ENCODE measurements around the gene DNAJC4. TPM values are rescaled to one million over a fixed set of nuclear protein-coding genes. Genes with fewer than 3 reads are reported as not detected.

DNAJC4 gene
- total RNA-seq, 6 experiments from 2014 or later = 14.6 to 27.6 (median 21.4) TPM

DNA sequence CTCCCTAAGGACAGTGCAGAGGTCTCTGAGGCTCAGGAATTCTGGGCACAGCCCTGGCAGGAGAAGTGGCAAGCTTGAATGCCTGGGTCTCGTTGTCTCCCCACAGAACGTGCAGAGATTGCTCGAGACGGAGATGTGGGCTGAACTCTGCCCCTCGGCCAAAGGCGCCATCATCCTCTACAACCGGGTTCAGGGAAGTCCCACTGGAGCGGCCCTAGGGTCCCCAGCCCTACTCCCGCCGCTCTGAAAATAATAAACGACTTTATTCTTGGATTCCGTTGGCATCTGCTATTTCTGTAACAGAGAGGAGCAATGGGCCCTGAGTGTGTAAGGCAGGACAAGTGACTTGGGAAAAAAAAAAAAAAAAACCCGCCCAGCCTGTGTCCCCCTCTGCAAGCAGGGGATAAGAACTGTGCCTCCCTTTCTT, 591 bp upstream of the DNAJC4 start:
- Histone ChIP-seq H3K36me3 (no peaks in the 10 kb centered on the region), H3K4me3 (peak overlapping the region; percentile 71 to 78 (median 71)), H3K27me3 (no peaks in the 10 kb centered on the region), H3K27ac (peak overlapping the region; percentile 65 to 90 (median 74)), H3K9me3 (no peaks in the 10 kb centered on the region), H3K4me1 (peaks cover 4 to 28% (median 11%) of the 10 kb centered on the region in 4 donors)
- DNase-seq = peak in 1 of 3 donors; percentile 56
- 32% methylated on average over 11 of the region's 13 CpGs for whole genome bisulfite sequencing (ENCODE audit: insufficient coverage, low coverage, low lambda C conversion rate, missing lambda C conversion rate)
- TF ChIP-seq POLR2A (IDR thresholded peaks at IDR 0.05) = no peak
- ATAC-seq = no peak
- intact Hi-C loops (cut with DNase I) = no loop called here

DNA sequence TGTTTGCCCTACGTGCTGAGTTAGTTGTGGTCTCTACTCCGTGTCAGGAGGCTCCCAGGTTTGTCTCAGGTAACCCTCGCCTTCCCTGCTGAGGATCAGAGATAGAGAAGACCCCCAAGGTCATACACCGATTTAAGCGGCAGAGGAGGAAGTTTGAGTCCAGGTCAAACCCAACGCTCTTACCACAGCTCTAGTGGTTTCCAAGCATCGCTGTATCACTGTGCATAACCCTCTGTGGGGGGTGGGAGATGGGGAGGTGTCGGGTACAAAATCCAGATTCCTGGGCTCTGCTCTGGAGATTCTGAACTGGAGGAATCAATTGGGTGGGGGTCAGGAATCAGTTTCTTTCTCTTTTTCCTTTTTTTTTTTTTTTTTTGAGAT, 627 bp downstream of the DNAJC4 start:
- peaks cover 0 to 27% (median 13%) of the 10 kb centered on the region in 4 donors for H3K4me1 ChIP-seq
- TF ChIP-seq POLR2A (IDR thresholded peaks at IDR 0.05) = no peak
- TF ChIP-seq, protein P1, sequence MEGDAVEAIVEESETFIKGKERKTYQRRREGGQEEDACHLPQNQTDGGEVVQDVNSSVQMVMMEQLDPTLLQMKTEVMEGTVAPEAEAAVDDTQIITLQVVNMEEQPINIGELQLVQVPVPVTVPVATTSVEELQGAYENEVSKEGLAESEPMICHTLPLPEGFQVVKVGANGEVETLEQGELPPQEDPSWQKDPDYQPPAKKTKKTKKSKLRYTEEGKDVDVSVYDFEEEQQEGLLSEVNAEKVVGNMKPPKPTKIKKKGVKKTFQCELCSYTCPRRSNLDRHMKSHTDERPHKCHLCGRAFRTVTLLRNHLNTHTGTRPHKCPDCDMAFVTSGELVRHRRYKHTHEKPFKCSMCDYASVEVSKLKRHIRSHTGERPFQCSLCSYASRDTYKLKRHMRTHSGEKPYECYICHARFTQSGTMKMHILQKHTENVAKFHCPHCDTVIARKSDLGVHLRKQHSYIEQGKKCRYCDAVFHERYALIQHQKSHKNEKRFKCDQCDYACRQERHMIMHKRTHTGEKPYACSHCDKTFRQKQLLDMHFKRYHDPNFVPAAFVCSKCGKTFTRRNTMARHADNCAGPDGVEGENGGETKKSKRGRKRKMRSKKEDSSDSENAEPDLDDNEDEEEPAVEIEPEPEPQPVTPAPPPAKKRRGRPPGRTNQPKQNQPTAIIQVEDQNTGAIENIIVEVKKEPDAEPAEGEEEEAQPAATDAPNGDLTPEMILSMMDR (IDR thresholded peaks at IDR 0.05) = no peak
- intact Hi-C loops (cut with DNase I) = no loop called here
- no peaks in the 10 kb centered on the region for H3K27me3 ChIP-seq
- ATAC-seq (no peak), DNase-seq (no peak)
- no peaks in the 10 kb centered on the region for H3K9me3 ChIP-seq
- peak overlapping the region; percentile 71 to 78 (median 71) for H3K4me3 ChIP-seq
- no peaks in the 10 kb centered on the region for H3K36me3 ChIP-seq
- 7% methylated on average over 6 of the region's 8 CpGs for WGBS (ENCODE audit: insufficient coverage, low coverage, low lambda C conversion rate, missing lambda C conversion rate)
- peak overlapping the region; percentile 65 to 90 (median 74) for H3K27ac ChIP-seq

GRCh38 chr11:64231546-64231945, 1.2 kb downstream of the DNAJC4 start:
- 81% methylated on average over 7 of the region's 7 CpGs for WGBS (ENCODE audit: insufficient coverage, low coverage, low lambda C conversion rate, missing lambda C conversion rate)
- no peak for ATAC-seq
- intact Hi-C loops (cut with DNase I) = no loop called here

DNA sequence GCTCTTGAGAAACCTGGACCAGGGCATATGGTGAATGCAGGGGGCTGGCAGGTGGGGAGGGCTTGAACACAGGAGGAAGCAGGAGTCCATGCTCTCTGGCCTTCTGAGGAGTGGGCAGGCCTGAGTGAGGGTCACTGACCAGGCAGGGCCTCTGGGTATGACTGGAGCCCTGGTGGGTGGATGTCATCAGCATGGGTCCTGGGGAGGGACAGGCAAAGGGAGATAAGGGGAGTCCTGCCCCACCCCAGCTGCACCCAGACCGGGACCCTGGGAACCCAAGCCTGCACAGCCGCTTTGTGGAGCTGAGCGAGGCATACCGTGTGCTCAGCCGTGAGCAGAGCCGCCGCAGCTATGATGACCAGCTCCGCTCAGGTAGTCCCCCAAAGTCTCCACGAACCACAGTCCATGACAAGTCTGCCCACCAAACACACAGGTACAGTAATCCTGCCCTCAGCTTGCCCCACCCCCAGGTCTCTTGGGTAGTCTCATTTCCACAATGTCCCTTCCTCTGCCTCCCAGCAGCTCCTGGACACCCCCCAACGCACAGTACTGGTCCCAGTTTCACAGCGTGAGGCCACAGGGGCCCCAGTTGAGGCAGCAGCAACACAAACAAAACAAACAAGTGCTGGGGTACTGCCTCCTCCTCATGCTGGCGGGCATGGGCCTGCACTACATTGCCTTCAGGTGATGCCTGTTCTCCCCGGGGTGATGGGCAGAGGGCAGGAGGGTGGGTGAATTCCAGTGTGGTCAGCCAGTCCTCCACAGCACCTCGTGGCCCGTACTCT, 2.0 kb downstream of the DNAJC4 start:
- DNase-seq (peak in 1 of 3 donors; percentile 56), ATAC-seq (no peak)
- 69% methylated on average over 3 of the region's 15 CpGs for WGBS (ENCODE audit: insufficient coverage, low coverage, low lambda C conversion rate, missing lambda C conversion rate)
- Histone ChIP-seq H3K4me1 (peaks cover 0 to 22% (median 7%) of the 10 kb centered on the region in 4 donors), H3K36me3 (no peaks in the 10 kb centered on the region), H3K9me3 (no peaks in the 10 kb centered on the region), H3K27me3 (no peaks in the 10 kb centered on the region), H3K27ac (no peak overlapping the region), H3K4me3 (no peak overlapping the region)
- no peak for TF ChIP-seq POLR2A (IDR thresholded peaks at IDR 0.05)
- TF ChIP-seq, protein P1 (IDR thresholded peaks at IDR 0.05) = no peak
- intact Hi-C loops (cut with DNase I) = no loop called here

More at GRCh38 chr11:64231546-64231945, 1.2 kb downstream of the DNAJC4 start:
- no peak overlapping the region for H3K4me3 ChIP-seq
- peaks cover 0 to 26% (median 13%) of the 10 kb centered on the region in 4 donors for H3K4me1 ChIP-seq
- DNase-seq = no peak
- no peaks in the 10 kb centered on the region for H3K36me3 ChIP-seq
- no peak for TF ChIP-seq POLR2A (IDR thresholded peaks at IDR 0.05)
- TF ChIP-seq, protein P1 (IDR thresholded peaks at IDR 0.05) = no peak
- no peaks in the 10 kb centered on the region for H3K27me3 ChIP-seq
- no peak overlapping the region for H3K27ac ChIP-seq
- no peaks in the 10 kb centered on the region for H3K9me3 ChIP-seq

GRCh38 chr11:64232967-64233315, 2.6 kb downstream of the DNAJC4 start:
- no peak for DNase-seq
- Histone ChIP-seq H3K4me1 (peaks cover 0 to 25% (median 5%) of the 10 kb centered on the region in 4 donors), H3K36me3 (no peaks in the 10 kb centered on the region), H3K27ac (no peak overlapping the region), H3K9me3 (no peaks in the 10 kb centered on the region), H3K27me3 (no peaks in the 10 kb centered on the region), H3K4me3 (no peak overlapping the region)
- no peak for ATAC-seq
- TF ChIP-seq, protein P1 (IDR thresholded peaks at IDR 0.05) = no peak
- no peak for TF ChIP-seq POLR2A (IDR thresholded peaks at IDR 0.05)
- intact Hi-C loops (cut with DNase I) = no loop called here
- 89% methylated on average over 8 of the region's 8 CpGs for WGBS (ENCODE audit: insufficient coverage, low coverage, low lambda C conversion rate, missing lambda C conversion rate)
